ENCODE data around the gene ADCYAP1R1. TPM values are rescaled to one million over a fixed set of nuclear protein-coding genes. Genes with fewer than 3 reads are reported as not detected.

The ADCYAP1R1 gene
- total and polyA plus RNA-seq, 2 of the 8 experiments (the other 6 are each of a cell fraction or from before 2014, with no cell fraction given), result 14.4 to 14.6 TPM

- TF ChIP-seq BACH1 (IDR thresholded peaks at IDR 0.05; ENCODE audit: low read length), result no peak
- TF ChIP-seq JUND (IDR thresholded peaks at IDR 0.05; ENCODE audit: low read length), result no peak
- no peak for TF ChIP-seq SUZ12 (IDR thresholded peaks at IDR 0.05; ENCODE audit: low read length)
- no peak for TF ChIP-seq SIX5 (IDR thresholded peaks at IDR 0.05; ENCODE audit: low read depth, low read length)
- TF ChIP-seq TCF12 (IDR thresholded peaks at IDR 0.05; ENCODE audit: low read depth, low read length), result no peak
- TF ChIP-seq NANOG (IDR thresholded peaks at IDR 0.05; ENCODE audit: insufficient read depth, low read depth, low read length, poor library complexity, severe bottlenecking), result no peak
- TF ChIP-seq HDAC2 (IDR thresholded peaks at IDR 0.05; ENCODE audit: borderline replicate concordance in 1 of 2, low read depth in 2 of 2, low read length in 2 of 2), result no peak
- TF ChIP-seq MAX (IDR thresholded peaks at IDR 0.05), result no peak
- TF ChIP-seq TBP (IDR thresholded peaks at IDR 0.05; ENCODE audit: low read depth, low read length), result no peak
Measured at GRCh38 chr7:31022117-31022516, 30.0 kb upstream of the ADCYAP1R1 start (continued).
